HepG2 (cell line): Measurements from ENCODE around the gene MRPL34. TPM values are rescaled to one million over a fixed set of nuclear protein-coding genes. Genes with fewer than 3 reads are reported as not detected.

Experiments used
- AGO2 ChIP-seq: fragments of 200-400 bp; formaldehyde crosslinking; optimal IDR thresholded peaks from 2 replicates; pipeline ENCODE3; 2017; ENCODE audit warnings: mild to moderate bottlenecking, low read depth, low read length, moderate library complexity
- CENPX ChIP-seq: sonication (generic); formaldehyde crosslinking; IDR thresholded peaks from 2 replicates; pipeline ENCODE4 v1.9.0; 2021; ENCODE audit warnings: mild to moderate bottlenecking, missing genetic modification reagents, moderate library complexity
- GATAD2A ChIP-seq: IDR thresholded peaks from 2 replicates; pipeline ENCODE4 v1.6.1; 2016
- GZF1 ChIP-seq: sonication (generic); formaldehyde crosslinking; IDR thresholded peaks from 2 replicates; pipeline ENCODE4 v1.5.1; 2020; ENCODE audit warnings: mild to moderate bottlenecking, missing genetic modification reagents
- HOXA3 ChIP-seq: sonication (generic); formaldehyde crosslinking; IDR thresholded peaks from 2 replicates; pipeline ENCODE4 v1.5.0; 2020; ENCODE audit warnings: missing genetic modification reagents
- MAFG ChIP-seq: sonication (generic); formaldehyde crosslinking; IDR thresholded peaks from 2 replicates; pipeline ENCODE4 v1.5.1; 2020; ENCODE audit warnings: mild to moderate bottlenecking, missing genetic modification reagents
- RFX1 ChIP-seq: fragments of 450-650 bp; IDR thresholded peaks from 2 replicates; pipeline ENCODE4 v1.6.1; 2017
- SRF ChIP-seq: IDR thresholded peaks from 2 replicates; pipeline ENCODE4 v1.6.1; 2011; ENCODE audit warnings: mild to moderate bottlenecking, low read depth, low read length, moderate library complexity
- STAT5B ChIP-seq: sonication (generic); formaldehyde crosslinking; IDR thresholded peaks from 2 replicates; pipeline ENCODE4 v1.4.0; 2020; ENCODE audit warnings: missing genetic modification reagents
- TBX2 ChIP-seq: sonication (generic); formaldehyde crosslinking; IDR thresholded peaks from 2 replicates; pipeline ENCODE4 v1.5.0; 2020; ENCODE audit warnings: missing genetic modification reagents, mild to moderate bottlenecking, borderline replicate concordance
- ZNF180 ChIP-seq: sonication (generic); formaldehyde crosslinking; IDR thresholded peaks from 2 replicates; pipeline ENCODE4 v1.4.0; 2020; ENCODE audit warnings: low read depth, missing genetic modification reagents, borderline replicate concordance
- ZNF350 ChIP-seq: sonication (generic); formaldehyde crosslinking; IDR thresholded peaks from 2 replicates; pipeline ENCODE4 v1.4.0; 2020; ENCODE audit warnings: mild to moderate bottlenecking, low read depth, missing genetic modification reagents, borderline replicate concordance
- ZNF562 ChIP-seq: sonication (generic); formaldehyde crosslinking; IDR thresholded peaks from 2 replicates; pipeline ENCODE4 v1.8.0; 2022; ENCODE audit warnings: missing genetic modification reagents, borderline replicate concordance
- ZNF605 ChIP-seq: sonication (generic); formaldehyde crosslinking; IDR thresholded peaks from 2 replicates; pipeline ENCODE4 v1.8.0; 2022; ENCODE audit warnings: mild to moderate bottlenecking, missing genetic modification reagents
- ZNF782 ChIP-seq: sonication (generic); formaldehyde crosslinking; IDR thresholded peaks from 2 replicates; pipeline ENCODE4 v1.4.0; 2020; ENCODE audit warnings: missing genetic modification reagents, mild to moderate bottlenecking, borderline replicate concordance
- ZNF788 ChIP-seq: sonication (generic); formaldehyde crosslinking; IDR thresholded peaks from 2 replicates; pipeline ENCODE4 v1.5.0; 2020; ENCODE audit warnings: mild to moderate bottlenecking, missing genetic modification reagents, borderline replicate concordance
- ZSCAN22 ChIP-seq: sonication (generic); formaldehyde crosslinking; IDR thresholded peaks from 2 replicates; pipeline ENCODE4 v1.4.0; 2020; ENCODE audit warnings: mild to moderate bottlenecking, missing genetic modification reagents
- polyA plus RNA-seq, 8 experiments: library from polyadenylated mRNA; depleted of rRNA in 3 of 8; stranded (reverse) in 7 of 8; unstranded in 1 of 8; fragments of >200 nt; fragmentation: Illumina TruSeq in 4 of 8; extraction: Trizol in 4 of 8; gene quantifications; 2 replicates each; pipeline versions ENCODE4 v1.2.1 to v1.2.3, GENCODE V29; 2011 to 2016; ENCODE audit warnings: low read depth in 4 of 8, missing spikeins in 1 of 8, mixed read lengths in 1 of 8; ENCODE audit not compliant: insufficient read depth in 1 of 8
- total RNA-seq, 5 experiments: library from RNA; depleted of rRNA; stranded (reverse); fragments of >200 nt; fragmentation: Illumina TruSeq; extraction: Trizol; gene quantifications; 2 replicates each; pipeline ENCODE4 v1.2.3, GENCODE V29; 2016; ENCODE audit warnings: low read depth in 1 of 5
- TF ChIP-seq, protein P1 (sequence below): sonication (generic); formaldehyde crosslinking; IDR thresholded peaks from 2 replicates; pipeline ENCODE4 v1.8.0; 2022; ENCODE audit warnings: mild to moderate bottlenecking, missing genetic modification reagents, borderline replicate concordance
- TF ChIP-seq, protein P2 (sequence below), 2 experiments: fragments of 450-650 bp in 1 of 2; sonication (generic) in 1 of 2; formaldehyde crosslinking in 1 of 2; IDR thresholded peaks; 2 replicates each; pipeline versions ENCODE4 v1.6.1 to v1.8.0; 2016 to 2022; ENCODE audit warnings: antibody characterized with exemption in 1 of 2, mild to moderate bottlenecking in 1 of 2, missing genetic modification reagents in 1 of 2

The MRPL34 gene
- total and polyA plus RNA-seq, 2 of the 13 experiments (the other 11 are each of a cell fraction or from before 2014, with no cell fraction given), result 74.0 to 77.3 TPM

DNA sequence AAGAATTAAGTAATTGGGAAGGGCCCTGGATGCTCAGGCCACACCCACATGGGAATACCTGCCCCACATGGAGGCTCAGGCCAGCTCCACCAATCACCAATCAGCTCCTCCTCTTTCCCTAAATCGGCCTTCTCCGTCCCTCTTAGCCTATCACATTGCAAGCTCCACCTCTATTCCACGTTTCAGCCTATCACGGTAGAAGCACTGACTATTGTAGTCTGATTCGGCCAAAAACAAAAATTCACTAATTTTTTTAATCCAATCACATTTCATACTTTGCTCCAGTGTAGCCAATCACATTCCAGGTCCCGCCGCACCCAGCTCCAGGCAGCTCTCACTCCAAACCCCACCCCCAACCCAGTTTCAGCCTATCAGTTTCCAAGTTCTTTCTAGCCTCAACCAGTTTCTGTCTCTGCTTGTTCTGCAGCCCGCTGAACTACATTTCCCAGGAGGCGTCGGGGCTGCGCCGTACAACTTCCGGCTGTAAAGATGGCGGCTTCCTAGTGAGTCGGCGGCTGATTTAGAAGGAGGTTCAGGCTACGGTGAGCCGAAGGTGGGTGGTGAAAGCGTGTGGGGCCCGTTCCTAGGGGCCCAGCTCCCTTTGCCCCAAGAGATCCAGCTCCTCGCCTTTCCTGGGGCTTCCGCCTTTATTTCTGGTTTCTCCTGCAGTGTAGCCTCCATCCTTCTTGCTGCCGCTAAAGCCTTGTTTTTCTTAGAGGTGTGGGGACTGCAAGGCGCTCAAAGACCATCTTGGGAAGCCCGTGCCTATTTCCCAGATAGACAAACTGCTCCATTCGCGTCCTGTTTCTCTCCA lies 38.5 kb upstream of the MRPL34 start, which contains the start of gene BABAM1 (continued):
- TF ChIP-seq HOXA3 (CRISPR knock-in tag) (peak; percentile 95), STAT5B (CRISPR knock-in tag) (no peak), GATAD2A (CRISPR knock-in tag) (peak; percentile 41; the same call in 1 of the 2 replicates), ZSCAN22 (no peak), RFX1 (no peak), GZF1 (no peak), ZNF782 (CRISPR knock-in tag) (no peak), ZNF605 (CRISPR knock-in tag) (no peak), ZNF350 (peak; percentile 84; the same call in 1 of the 2 replicates), MAFG (CRISPR knock-in tag) (no peak), ZNF562 (CRISPR knock-in tag) (no peak), SRF (peak; percentile 72; the same call in 1 of the 2 replicates), AGO2 (no peak), CENPX (CRISPR knock-in tag) (no peak), ZNF788 (peak; percentile 71; the same call in 1 of the 2 replicates), TBX2 (CRISPR knock-in tag) (no peak; the same call in 1 of the 2 replicates), ZNF180 (no peak)
- TF ChIP-seq, protein P1, sequence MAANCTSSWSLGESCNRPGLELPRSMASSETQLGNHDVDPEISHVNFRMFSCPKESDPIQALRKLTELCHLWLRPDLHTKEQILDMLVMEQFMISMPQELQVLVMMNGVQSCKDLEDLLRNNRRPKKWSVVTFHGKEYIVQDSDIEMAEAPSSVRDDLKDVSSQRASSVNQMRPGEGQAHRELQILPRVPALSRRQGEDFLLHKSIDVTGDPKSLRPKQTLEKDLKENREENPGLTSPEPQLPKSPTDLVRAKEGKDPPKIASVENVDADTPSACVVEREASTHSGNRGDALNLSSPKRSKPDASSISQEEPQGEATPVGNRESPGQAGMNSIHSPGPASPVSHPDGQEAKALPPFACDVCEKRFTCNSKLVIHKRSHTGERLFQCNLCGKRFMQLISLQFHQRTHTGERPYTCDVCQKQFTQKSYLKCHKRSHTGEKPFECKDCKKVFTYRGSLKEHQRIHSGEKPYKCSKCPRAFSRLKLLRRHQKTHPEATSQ (CRISPR knock-in tag), result no peak
- TF ChIP-seq, protein P2, sequence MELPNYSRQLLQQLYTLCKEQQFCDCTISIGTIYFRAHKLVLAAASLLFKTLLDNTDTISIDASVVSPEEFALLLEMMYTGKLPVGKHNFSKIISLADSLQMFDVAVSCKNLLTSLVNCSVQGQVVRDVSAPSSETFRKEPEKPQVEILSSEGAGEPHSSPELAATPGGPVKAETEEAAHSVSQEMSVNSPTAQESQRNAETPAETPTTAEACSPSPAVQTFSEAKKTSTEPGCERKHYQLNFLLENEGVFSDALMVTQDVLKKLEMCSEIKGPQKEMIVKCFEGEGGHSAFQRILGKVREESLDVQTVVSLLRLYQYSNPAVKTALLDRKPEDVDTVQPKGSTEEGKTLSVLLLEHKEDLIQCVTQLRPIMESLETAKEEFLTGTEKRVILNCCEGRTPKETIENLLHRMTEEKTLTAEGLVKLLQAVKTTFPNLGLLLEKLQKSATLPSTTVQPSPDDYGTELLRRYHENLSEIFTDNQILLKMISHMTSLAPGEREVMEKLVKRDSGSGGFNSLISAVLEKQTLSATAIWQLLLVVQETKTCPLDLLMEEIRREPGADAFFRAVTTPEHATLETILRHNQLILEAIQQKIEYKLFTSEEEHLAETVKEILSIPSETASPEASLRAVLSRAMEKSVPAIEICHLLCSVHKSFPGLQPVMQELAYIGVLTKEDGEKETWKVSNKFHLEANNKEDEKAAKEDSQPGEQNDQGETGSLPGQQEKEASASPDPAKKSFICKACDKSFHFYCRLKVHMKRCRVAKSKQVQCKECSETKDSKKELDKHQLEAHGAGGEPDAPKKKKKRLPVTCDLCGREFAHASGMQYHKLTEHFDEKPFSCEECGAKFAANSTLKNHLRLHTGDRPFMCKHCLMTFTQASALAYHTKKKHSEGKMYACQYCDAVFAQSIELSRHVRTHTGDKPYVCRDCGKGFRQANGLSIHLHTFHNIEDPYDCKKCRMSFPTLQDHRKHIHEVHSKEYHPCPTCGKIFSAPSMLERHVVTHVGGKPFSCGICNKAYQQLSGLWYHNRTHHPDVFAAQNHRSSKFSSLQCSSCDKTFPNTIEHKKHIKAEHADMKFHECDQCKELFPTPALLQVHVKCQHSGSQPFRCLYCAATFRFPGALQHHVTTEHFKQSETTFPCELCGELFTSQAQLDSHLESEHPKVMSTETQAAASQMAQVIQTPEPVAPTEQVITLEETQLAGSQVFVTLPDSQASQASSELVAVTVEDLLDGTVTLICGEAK (IDR thresholded peaks at IDR 0.05), result peak; percentile 46; the same call in 1 of the 2 replicates
- TF ChIP-seq, protein P2 (CRISPR knock-in tag; IDR thresholded peaks at IDR 0.05), result no peak
